ENCODE data around the gene CLDN11. TPM values are rescaled to one million over a fixed set of nuclear protein-coding genes. Genes with fewer than 3 reads are reported as not detected.

CLDN11 gene
- total RNA-seq, 6 experiments from 2014 or later, result 0.97 to 5.0 (median 1.5) TPM

DNA sequence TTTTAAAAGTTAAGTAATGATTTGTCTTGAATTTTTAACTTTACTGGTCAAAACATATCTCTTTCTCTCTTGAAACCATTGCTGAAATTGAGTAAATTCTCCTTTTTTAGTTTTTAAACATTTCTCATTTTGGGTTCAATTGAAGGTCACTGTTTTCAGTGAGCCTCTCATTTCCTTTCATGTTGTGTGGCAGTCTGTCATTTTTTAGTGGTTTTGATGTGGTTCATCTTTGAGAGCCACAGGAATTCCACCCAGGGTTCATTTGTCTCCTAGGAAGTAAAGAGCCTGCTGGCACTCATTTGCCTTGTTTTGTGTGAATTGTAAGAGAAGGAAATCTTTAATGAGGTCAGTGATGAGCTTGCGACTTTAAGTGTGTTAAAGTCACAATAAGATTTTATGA is 10.4 kb downstream of the CLDN11 start:
- ATAC-seq, result no peak
- Histone ChIP-seq H3K27ac (no peak overlapping the region), H3K36me3 (no peaks in the 10 kb centered on the region), H3K4me3 (no peak overlapping the region), H3K4me1 (peaks cover 0 to 4% (median 0%) of the 10 kb centered on the region in 4 donors), H3K9me3 (no peaks in the 10 kb centered on the region), H3K27me3 (no peaks in the 10 kb centered on the region)
- TF ChIP-seq CTCF (IDR thresholded peaks at IDR 0.05), result no peak
- TF ChIP-seq POLR2A (IDR thresholded peaks at IDR 0.05), result no peak
- 67% methylated on average over 1 of the region's 1 CpG for WGBS (ENCODE audit: insufficient coverage, low coverage, low lambda C conversion rate, missing lambda C conversion rate)
- intact Hi-C loops (cut with DNase I), result no loop called here
- DNase-seq, result no peak

- WGBS (ENCODE audit: insufficient coverage, low coverage, low lambda C conversion rate, missing lambda C conversion rate), result 91% methylated on average over 3 of the region's 3 CpGs
- DNase-seq (no peak), ATAC-seq (no peak)
- intact Hi-C loops (cut with DNase I), result no loop called here
- Histone ChIP-seq H3K27ac (no peak overlapping the region), H3K36me3 (no peaks in the 10 kb centered on the region), H3K27me3 (no peaks in the 10 kb centered on the region), H3K4me1 (peaks cover 0 to 4% (median 0%) of the 10 kb centered on the region in 4 donors), H3K9me3 (no peaks in the 10 kb centered on the region), H3K4me3 (no peak overlapping the region)
- TF ChIP-seq CTCF (IDR thresholded peaks at IDR 0.05) (no peak), POLR2A (IDR thresholded peaks at IDR 0.05) (no peak)
Observed at GRCh38 chr3:170431054-170431453, 12.4 kb downstream of the CLDN11 start.

DNA sequence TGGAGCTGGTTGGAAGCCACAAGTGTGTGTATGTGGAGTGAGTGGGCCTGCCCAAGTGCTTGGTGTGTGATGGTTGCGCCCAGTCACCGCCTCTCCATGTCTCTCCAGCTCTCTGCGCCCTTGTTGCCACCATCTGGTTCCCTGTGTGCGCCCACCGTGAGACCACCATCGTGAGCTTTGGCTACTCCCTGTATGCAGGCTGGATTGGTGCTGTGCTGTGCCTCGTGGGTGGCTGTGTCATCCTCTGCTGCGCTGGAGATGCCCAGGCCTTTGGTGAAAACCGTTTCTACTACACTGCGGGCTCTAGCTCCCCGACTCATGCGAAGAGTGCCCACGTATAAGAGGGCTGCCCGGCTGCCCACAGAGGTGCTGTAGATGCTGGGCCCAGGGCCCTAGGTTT is 13.7 kb downstream of the CLDN11 start:
- no peaks in the 10 kb centered on the region for H3K9me3 ChIP-seq
- H3K36me3 ChIP-seq, result no peaks in the 10 kb centered on the region
- H3K4me3 ChIP-seq, result no peak overlapping the region
- no peak overlapping the region for H3K27ac ChIP-seq
- DNase-seq (no peak), ATAC-seq (no peak)
- no peaks in the 10 kb centered on the region for H3K4me1 ChIP-seq
- H3K27me3 ChIP-seq, result no peaks in the 10 kb centered on the region
- intact Hi-C loops (cut with DNase I), result no loop called here
- TF ChIP-seq POLR2A (IDR thresholded peaks at IDR 0.05), result no peak
- TF ChIP-seq CTCF (IDR thresholded peaks at IDR 0.05), result no peak
- no CpG with 5 or more reads among the region's 14 CpGs for WGBS (ENCODE audit: insufficient coverage, low coverage, low lambda C conversion rate, missing lambda C conversion rate)

GRCh38 chr3:170436697-170437096 is 18.0 kb downstream of the CLDN11 start:
- DNase-seq (no peak), ATAC-seq (no peak)
- Histone ChIP-seq H3K27me3 (no peaks in the 10 kb centered on the region), H3K27ac (no peak overlapping the region), H3K9me3 (no peaks in the 10 kb centered on the region), H3K4me1 (no peaks in the 10 kb centered on the region), H3K4me3 (no peak overlapping the region), H3K36me3 (no peaks in the 10 kb centered on the region)
- WGBS (ENCODE audit: insufficient coverage, low coverage, low lambda C conversion rate, missing lambda C conversion rate), result 92% methylated on average over 2 of the region's 2 CpGs
- intact Hi-C loops (cut with DNase I), result no loop called here
- TF ChIP-seq POLR2A (IDR thresholded peaks at IDR 0.05), result no peak
- no peak for TF ChIP-seq CTCF (IDR thresholded peaks at IDR 0.05)

GRCh38 chr3:170437176-170437575 is 18.5 kb downstream of the CLDN11 start:
- no peak for TF ChIP-seq POLR2A (IDR thresholded peaks at IDR 0.05)
- intact Hi-C loops (cut with DNase I), result no loop called here
- DNase-seq, result no peak

More at GRCh38 chr3:170437176-170437575, 18.5 kb downstream of the CLDN11 start:
- 93% methylated on average over 4 of the region's 4 CpGs for WGBS (ENCODE audit: insufficient coverage, low coverage, low lambda C conversion rate, missing lambda C conversion rate)
- H3K27me3 ChIP-seq, result no peaks in the 10 kb centered on the region
- ATAC-seq, result no peak
- no peak overlapping the region for H3K27ac ChIP-seq
- H3K4me3 ChIP-seq, result no peak overlapping the region
- H3K9me3 ChIP-seq, result no peaks in the 10 kb centered on the region
- H3K36me3 ChIP-seq, result no peaks in the 10 kb centered on the region
- no peaks in the 10 kb centered on the region for H3K4me1 ChIP-seq

Measured in right lobe of liver (tissue), 6 donors.